Placental epithelial cell (primary cell): Measurements from ENCODE around the gene DNAAF1. TPM values are rescaled to one million over a fixed set of nuclear protein-coding genes. Genes with fewer than 3 reads are reported as not detected.

Source experiments
- total RNA-seq: library from RNA; depleted of rRNA; stranded (reverse); fragments of >200 nt; gene quantifications from 2 replicates; pipeline ENCODE4 v1.2.3, GENCODE V29; 2012

Gene DNAAF1
- total RNA-seq, result under 0.01 TPM in 1 of 2 replicates, not detected in the other

DNA sequence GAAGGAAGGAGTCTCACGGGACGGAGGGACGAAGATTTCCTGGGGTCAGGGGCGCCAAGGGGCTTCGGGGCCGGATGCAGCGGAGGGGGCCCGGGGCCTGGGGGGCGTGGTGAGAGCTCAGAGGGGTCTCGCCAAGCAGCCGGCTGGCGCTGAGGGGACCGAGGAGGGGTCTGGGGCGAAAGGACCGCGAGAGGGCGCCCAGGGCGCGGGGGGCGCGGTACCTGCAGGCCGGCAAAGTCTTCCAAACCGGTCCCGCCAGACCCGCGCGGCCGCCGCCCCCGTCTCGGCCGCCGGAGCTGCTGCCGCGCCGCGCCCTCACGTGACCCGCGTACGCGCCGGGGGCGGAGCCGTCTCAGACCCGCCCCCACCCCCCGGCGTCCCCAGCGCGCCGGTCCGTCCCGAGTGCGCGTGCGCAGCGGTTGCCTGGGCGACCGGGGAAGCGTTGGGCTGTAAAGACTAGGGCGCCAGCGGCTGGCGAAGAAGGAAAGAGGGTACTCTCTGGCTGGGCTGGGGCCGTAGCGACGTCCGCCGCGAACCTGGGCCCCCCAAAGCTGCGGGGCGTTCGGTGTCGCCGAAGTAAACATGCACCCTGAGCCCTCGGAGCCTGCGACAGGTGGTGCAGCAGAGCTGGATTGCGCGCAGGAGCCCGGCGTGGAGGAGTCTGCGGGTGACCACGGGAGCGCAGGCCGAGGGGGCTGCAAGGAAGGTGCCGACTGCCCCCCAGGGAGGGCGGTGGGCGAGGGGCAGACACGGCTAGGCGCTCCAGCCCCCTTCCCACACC, at the start of gene DNAAF1, which contains the start of gene HSDL1:
Gene DNAAF1, plus strand, starts transcription at position 450 of the 781 bp plus-strand sequence. Its CDS starts 133 bp downstream, at position 583.
Gene HSDL1, minus strand, starts transcription at position 319 of the 781 bp plus-strand sequence. CDS start 13,856 bp downstream, outside the sequence.

DNA sequence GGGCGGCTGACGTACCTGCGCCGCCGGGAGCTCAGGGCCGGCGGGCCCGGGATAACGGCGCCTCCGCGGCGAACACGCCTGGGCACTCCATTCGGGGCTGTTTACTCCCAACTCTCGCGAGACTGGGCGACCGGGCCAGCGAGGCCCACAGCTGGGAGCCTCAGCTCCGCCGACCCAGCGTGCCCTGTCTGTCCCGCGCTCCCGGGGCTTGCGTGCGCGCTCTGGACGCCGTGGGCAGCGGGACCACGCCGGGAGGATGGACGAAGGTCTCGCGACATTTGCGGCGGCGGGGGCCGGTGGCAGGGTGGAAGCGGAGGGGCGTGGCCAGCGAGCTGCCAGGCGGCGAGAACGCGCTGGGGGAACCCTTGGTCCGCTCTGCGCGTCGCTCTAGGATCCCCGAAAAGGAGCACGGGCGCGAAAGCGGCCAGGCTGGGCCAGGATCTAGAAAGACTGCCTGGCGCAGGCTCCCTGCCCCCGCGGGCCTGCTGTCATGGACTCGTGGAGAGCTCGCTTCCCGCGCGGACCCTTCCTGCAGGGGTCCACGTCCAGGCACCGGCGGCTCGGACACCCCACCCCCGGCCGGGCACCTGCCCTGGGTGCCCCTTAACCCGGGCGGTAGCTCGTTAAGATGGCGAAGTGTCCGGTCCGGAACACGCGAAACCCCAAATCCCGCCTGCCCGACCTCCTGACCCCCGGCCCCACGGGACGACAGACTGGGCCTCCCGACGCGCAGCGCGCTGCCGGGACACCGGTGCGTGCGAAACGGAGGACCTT, 28.2 kb upstream of the DNAAF1 start, which contains the start of gene MBTPS1:
Gene MBTPS1, minus strand, starts transcription at position 223 of the 774 bp plus-strand sequence. CDS start 15,159 bp downstream, outside the sequence.

DNA sequence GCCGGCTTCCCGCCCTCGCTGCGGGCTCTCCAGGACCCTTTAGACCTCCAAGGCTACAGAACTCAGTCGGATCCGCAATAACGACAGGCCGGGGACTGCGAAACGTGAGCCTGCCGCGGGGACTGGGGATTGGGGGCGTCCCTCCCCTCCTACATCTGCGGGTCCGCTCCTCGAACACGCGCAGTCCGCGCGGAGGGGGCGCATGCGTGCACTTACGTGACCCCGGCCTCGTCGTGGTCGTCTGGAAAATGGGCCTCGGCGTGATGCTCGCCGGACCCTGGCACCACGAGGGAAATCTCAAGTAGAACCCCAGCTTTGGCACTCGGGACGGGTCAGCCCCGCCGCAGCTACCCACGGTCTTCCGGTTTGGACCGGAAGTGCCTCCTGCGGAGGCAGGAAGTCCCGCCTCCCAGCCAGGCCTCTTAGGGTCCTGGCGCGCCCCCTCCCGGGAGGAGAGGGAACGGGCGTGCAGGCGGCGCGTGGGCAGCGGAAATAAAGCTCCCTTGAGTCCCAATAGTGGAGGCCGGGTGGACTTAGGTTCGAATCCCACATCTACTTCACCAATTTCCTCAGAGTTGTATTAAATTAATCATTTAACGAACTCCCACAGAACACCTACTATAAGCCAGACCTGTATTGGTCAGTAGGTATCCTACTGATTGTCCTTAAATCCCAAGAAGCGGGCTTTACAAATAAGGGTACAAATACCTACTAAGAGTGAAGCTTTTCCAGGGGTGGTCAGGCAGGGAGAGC, 41.8 kb downstream of the DNAAF1 start, which contains the start of gene TAF1C:
Gene TAF1C, minus strand, starts transcription at position 373 of the 753 bp plus-strand sequence. CDS start 2,069 bp downstream, outside the sequence.

DNA sequence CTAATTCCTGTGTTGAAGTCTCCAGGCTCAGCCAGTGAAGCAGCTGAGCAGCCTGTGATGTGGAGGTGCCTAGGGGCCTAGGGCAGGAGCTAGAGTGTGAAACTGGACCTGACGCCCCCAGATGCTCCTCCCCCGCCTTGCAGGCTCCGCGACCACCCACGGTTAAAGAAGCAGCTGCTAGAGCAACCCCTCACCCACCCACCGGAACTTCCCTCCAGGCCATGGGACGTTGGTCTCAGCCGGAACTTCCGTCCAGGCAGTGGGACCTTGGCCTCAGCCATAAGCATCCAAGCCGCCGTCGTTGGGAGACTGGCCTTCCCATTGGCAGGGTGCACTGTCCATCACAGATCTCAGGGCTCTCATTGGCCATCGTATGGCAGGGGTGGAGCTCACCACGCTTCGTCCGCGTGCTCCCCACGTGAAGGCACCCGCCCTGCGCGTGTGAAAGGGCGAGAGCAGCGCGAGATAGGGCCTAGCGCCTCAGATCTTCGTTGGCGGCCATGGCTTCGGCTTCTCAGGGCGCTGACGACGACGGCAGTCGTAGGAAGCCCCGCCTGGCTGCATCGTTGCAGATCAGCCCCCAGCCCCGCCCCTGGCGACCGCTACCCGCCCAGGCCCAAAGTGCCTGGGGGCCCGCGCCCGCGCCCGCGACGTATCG, 45.8 kb downstream of the DNAAF1 start, which contains the start of gene ADAD2:
Gene ADAD2, plus strand, starts transcription at position 427 of the 658 bp plus-strand sequence. Its CDS starts 74 bp downstream, at position 501.

Other genes with a start within 250 kb of the DNAAF1 start
- 3.1 and 3.9 TPM in 2 replicates for gene MLYCD, start 246.2 kb upstream of the DNAAF1 start, total RNA-seq
- gene OSGIN1, start 192.1 kb upstream of the DNAAF1 start, total RNA-seq, result 0.39 and 1.6 TPM in 2 replicates
- not detected in 2 replicates for gene NECAB2, start 177.1 kb upstream of the DNAAF1 start, total RNA-seq
- not detected in 2 replicates for gene SLC38A8, start 102.5 kb upstream of the DNAAF1 start, total RNA-seq
- 98.9 and 109 TPM in 2 replicates for gene MBTPS1, start 28.4 kb upstream of the DNAAF1 start, total RNA-seq
- gene HSDL1, start 131 bp upstream of the DNAAF1 start, total RNA-seq, result 8.6 and 11.2 TPM in 2 replicates
- gene TAF1C, start 41.7 kb downstream of the DNAAF1 start, total RNA-seq, result 27.1 and 34.3 TPM in 2 replicates
- gene ADAD2, start 45.8 kb downstream of the DNAAF1 start, total RNA-seq, result under 0.01 TPM in 1 of 2 replicates, not detected in the other
- not detected in 2 replicates for gene KCNG4, start 94.7 kb downstream of the DNAAF1 start, total RNA-seq
- under 0.01 and 0.11 TPM in 2 replicates for gene WFDC1, start 149.6 kb downstream of the DNAAF1 start, total RNA-seq
- gene ATP2C2, start 223.2 kb downstream of the DNAAF1 start, total RNA-seq, result 0.39 TPM in 1 of 2 replicates, not detected in the other